MG63 (cell line): ENCODE results near the gene RBM39. TPM values are rescaled to one million over a fixed set of nuclear protein-coding genes. Genes with fewer than 3 reads are reported as not detected.
"Not testable (repeated sequence)": the region's sequence is repeated elsewhere in the genome, so short reads cannot be mapped to it uniquely, and the experiment has no call there.

Experiments used
- DNase-seq: peaks from one replicate; pipeline ENCODE4 v3.0.0-alpha.2; 2020
- H3K27me3 ChIP-seq: fragments of 250-450 bp; sonication (Bioruptor Pico); 2 replicates; pipeline ENCODE4 v1.5.1; 2020; ENCODE audit warnings: mild to moderate bottlenecking, moderate library complexity
- H3K36me3 ChIP-seq: fragments of 250-450 bp; sonication (Bioruptor Pico); 2 replicates; pipeline ENCODE4 v1.5.1; 2020; ENCODE audit warnings: mild to moderate bottlenecking, moderate library complexity
- H3K4me3 ChIP-seq: fragments of 250-450 bp; sonication (Bioruptor Pico); 2 replicates; pipeline ENCODE4 v1.5.1; 2020; ENCODE audit warnings: mild to moderate bottlenecking, moderate library complexity
- H3K9me3 ChIP-seq: fragments of 250-450 bp; sonication (Bioruptor Pico); 2 replicates; pipeline ENCODE4 v1.5.1; 2020; ENCODE audit warnings: mild to moderate bottlenecking, moderate library complexity
- total RNA-seq: library from RNA; depleted of rRNA; stranded (reverse); fragments of >200 nt; shearing (Covaris generic); gene quantifications from 2 replicates; pipeline ENCODE4 v1.2.3, GENCODE V29; 2014; ENCODE audit warnings: low replicate concordance

Gene RBM39
- total RNA-seq, 1 experiment from 2014 or later, result 273 TPM

DNA sequence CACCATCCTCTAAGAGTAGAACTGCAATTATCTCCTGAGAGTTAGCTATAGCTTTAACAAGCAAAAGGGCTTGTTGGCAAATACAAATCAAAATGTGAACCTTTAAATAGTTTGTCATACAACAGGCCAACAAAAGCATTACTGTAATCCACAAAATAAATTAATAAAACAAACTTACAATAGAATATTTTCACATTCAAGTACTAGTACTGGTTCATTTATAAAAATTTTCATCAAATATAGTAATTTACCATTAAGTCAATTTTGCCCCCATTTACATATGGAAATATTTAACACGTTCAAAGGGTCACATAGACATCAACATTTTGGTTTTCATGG is 9.4 kb downstream of the RBM39 start:
- peaks cover 100% of the 10 kb centered on the region for H3K36me3 ChIP-seq
- H3K27me3 ChIP-seq, result no peaks in the 10 kb centered on the region
- no peak for DNase-seq
- H3K9me3 ChIP-seq, result no peaks in the 10 kb centered on the region
- no peak overlapping the region for H3K4me3 ChIP-seq

GRCh38 chr20:35731862-35732643 is 10.0 kb downstream of the RBM39 start:
- H3K4me3 ChIP-seq, result no peak overlapping the region
- H3K27me3 ChIP-seq, result no peaks in the 10 kb centered on the region
- peaks cover 100% of the 10 kb centered on the region for H3K36me3 ChIP-seq
- DNase-seq, result no peak
- H3K9me3 ChIP-seq, result no peaks in the 10 kb centered on the region

DNA sequence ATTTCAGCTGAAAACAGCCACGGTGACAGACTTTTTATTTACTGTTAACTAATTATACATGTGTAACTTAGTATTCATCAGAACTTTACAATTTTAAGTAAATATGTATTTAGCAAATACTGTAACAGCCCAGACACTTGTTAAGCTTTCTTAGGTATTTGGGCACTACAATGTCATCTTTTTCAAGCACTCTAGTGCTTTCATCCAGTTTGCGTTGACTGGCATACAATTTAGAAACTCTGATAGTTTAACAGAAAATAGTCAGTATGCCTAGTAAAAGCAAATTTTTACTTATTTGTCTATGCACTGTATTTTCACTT is 10.6 kb downstream of the RBM39 start:
- Histone ChIP-seq H3K9me3 (no peaks in the 10 kb centered on the region), H3K36me3 (peaks cover 100% of the 10 kb centered on the region), H3K4me3 (no peak overlapping the region), H3K27me3 (no peaks in the 10 kb centered on the region)
- no peak for DNase-seq

GRCh38 chr20:35730583-35731468 is 11.2 kb downstream of the RBM39 start:
- Histone ChIP-seq H3K9me3 (no peaks in the 10 kb centered on the region), H3K27me3 (no peaks in the 10 kb centered on the region), H3K36me3 (peaks cover 100% of the 10 kb centered on the region), H3K4me3 (no peak overlapping the region)
- no peak for DNase-seq

DNA sequence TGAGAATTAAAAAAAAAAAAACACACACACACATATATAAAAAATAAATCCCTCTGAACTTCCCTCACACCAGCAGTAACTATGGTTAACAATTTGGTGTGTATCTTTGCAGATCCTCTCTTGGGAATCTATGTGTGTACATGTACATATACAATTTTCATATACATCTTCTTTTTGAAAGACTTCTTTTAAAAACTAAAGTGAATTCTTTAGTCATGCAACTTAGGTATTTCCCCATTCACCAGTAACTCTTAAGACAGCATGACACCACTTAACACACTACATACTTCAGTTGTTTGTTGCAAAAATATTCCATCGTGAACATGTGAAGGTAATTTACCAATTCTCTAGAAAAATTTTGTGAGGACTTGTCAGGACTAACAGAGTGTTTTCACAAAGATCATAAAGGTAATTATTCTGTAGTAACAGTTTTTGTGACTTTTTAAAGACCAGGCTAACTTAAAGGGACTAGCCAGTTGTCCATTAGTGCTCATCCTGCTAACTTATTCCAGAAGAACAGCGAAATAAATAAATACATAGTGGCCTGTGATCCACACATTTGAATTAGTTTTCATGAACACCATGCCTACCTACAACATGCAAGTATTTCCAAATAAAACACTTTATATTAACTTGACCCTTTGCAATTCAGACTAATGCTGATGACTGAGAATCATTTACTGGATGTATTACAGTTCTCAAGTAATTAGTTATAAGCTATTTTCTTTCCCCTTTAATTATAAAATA is 12.1 kb downstream of the RBM39 start:
- no peak for DNase-seq
- Histone ChIP-seq H3K27me3 (no peaks in the 10 kb centered on the region), H3K9me3 (no peaks in the 10 kb centered on the region), H3K4me3 (no peak overlapping the region), H3K36me3 (peaks cover 100% of the 10 kb centered on the region)

DNA sequence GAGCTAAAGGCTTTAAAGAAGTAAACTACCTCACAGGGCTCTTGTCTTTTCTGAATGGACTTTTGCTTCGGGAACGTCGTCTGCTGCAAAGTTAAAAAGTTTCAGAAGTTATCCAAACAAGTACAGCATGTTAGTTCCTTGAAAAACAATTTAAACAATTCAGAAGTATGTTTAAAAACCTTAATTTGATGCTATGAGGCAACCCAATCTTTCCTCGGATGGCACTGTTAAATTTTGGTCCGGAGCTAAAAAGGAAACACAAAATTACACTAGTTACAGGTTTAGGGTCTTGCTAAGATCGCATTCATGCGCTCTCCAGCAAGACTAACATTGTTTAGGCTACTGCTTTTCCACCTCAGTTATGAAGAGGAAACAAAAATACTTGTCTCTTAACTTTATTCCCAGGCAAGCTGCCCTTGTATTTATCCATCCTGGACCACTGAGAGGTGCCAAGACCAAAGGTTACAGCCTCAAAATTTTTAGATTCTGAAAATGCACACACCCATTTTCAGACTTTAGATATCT is 12.7 kb downstream of the RBM39 start:
- Histone ChIP-seq H3K27me3 (no peaks in the 10 kb centered on the region), H3K9me3 (no peaks in the 10 kb centered on the region), H3K36me3 (peaks cover 100% of the 10 kb centered on the region), H3K4me3 (no peak overlapping the region)
- DNase-seq, result no peak

- peaks cover 98% of the 10 kb centered on the region for H3K36me3 ChIP-seq
- no peaks in the 10 kb centered on the region for H3K27me3 ChIP-seq
- DNase-seq, result no peak
- H3K9me3 ChIP-seq, result no peaks in the 10 kb centered on the region
- no peak overlapping the region for H3K4me3 ChIP-seq
Measured at GRCh38 chr20:35726842-35727711, 15.0 kb downstream of the RBM39 start.

DNA sequence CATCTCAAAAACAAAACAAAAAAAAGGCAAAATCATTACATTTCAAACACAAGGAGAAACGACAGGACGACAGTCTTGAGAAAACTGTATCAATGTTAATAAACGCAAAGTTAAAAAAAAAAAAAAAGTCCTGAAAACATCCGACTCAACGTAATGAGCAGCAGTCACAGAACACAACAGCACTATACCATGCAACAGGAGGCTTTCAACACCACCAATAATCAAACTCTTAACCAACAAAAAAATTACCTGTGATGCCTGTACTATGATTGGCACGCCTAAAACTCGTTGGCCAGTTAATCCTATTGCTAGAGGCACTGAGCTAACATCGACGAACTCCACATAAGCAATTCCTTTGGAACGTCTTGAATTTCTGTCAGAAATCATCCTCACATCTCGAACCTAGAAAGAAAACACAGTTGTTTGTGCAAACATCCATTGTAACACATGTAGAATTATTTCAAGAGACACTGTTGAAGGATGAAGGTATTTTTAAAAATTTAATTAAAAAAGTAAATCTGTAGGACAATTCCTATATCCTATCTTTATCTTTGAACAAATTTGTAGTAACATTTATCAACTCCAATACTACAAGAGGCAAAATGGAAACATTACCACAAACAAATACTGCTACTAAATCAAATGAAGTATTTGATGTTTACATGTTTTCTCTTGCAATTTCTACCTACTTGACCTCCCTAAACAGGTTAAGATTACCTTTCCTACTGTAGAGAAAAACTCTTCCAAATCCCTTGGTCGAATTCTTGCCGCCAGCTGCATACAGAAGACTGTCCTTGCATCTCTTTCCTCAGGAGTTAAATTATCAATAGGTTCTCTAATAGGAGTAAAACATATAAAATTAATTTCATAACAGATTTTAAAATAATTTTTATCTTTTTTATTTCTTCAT is 17.5 kb downstream of the RBM39 start:
- no peaks in the 10 kb centered on the region for H3K9me3 ChIP-seq
- H3K36me3 ChIP-seq, result peaks cover 98% of the 10 kb centered on the region
- DNase-seq, result no peak
- no peaks in the 10 kb centered on the region for H3K27me3 ChIP-seq
- H3K4me3 ChIP-seq, result no peak overlapping the region

- peaks cover 98% of the 10 kb centered on the region for H3K36me3 ChIP-seq
- not testable (repeated sequence) for DNase-seq, H3K27me3 ChIP-seq, H3K4me3 ChIP-seq, H3K9me3 ChIP-seq
Measured at GRCh38 chr20:35723652-35724320, 18.3 kb downstream of the RBM39 start.

GRCh38 chr20:35723275-35723639 is 18.8 kb downstream of the RBM39 start:
- H3K4me3 ChIP-seq, H3K27me3 ChIP-seq, DNase-seq, H3K9me3 ChIP-seq: not testable (repeated sequence)
- peaks cover 98% of the 10 kb centered on the region for H3K36me3 ChIP-seq

GRCh38 chr20:35721621-35722020 is 20.4 kb downstream of the RBM39 start:
- Histone ChIP-seq H3K36me3 (peaks cover 98% of the 10 kb centered on the region), H3K27me3 (no peaks in the 10 kb centered on the region), H3K4me3 (no peak overlapping the region), H3K9me3 (no peaks in the 10 kb centered on the region)
- no peak for DNase-seq

- H3K36me3 ChIP-seq, result peaks cover 98% of the 10 kb centered on the region
- H3K4me3 ChIP-seq, result no peak overlapping the region
- no peaks in the 10 kb centered on the region for H3K27me3 ChIP-seq
- no peaks in the 10 kb centered on the region for H3K9me3 ChIP-seq
- no peak for DNase-seq
Measured at GRCh38 chr20:35721219-35721618, 20.8 kb downstream of the RBM39 start.

GRCh38 chr20:35720165-35721123 is 21.6 kb downstream of the RBM39 start:
- no peak for DNase-seq
- peaks cover 98% of the 10 kb centered on the region for H3K36me3 ChIP-seq
- H3K9me3 ChIP-seq, result no peaks in the 10 kb centered on the region
- no peaks in the 10 kb centered on the region for H3K27me3 ChIP-seq
- no peak overlapping the region for H3K4me3 ChIP-seq

DNA sequence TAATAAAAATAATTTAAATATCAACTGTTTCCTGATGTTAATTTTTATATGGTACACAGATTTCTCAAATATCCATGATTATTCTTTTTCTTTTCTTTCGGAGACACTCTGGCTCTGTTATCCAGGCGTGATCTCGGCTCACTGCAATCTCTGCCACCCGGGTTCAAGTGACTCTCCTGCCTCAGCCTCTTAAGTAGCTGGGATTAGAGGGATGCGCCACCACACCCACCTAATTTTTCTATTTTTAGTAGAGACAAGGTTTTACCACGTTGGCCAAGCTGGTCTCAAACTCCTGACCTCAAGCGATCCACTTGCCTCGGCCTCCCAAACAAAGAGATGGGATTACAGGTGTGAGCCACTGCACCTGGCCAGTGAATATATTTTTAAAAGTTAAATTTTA is 22.3 kb downstream of the RBM39 start:
- H3K27me3 ChIP-seq, result no peaks in the 10 kb centered on the region
- no peak for DNase-seq
- H3K9me3 ChIP-seq, result no peaks in the 10 kb centered on the region
- H3K4me3 ChIP-seq, result no peak overlapping the region
- H3K36me3 ChIP-seq, result peaks cover 98% of the 10 kb centered on the region
